Fibroblast of lung (primary cell): ENCODE measurements around the gene CSTB. TPM values are rescaled to one million over a fixed set of nuclear protein-coding genes. Genes with fewer than 3 reads are reported as not detected.

ENCODE experiments used
- DNase-seq, 2 donors: peaks; one replicate each; pipeline versions ENCODE4 v3.0.0 to v3.0.0-alpha.2; 2010; ENCODE audit warnings: low read depth in 2 of 2
- H2AFZ ChIP-seq: 2 replicates; pipeline ENCODE4 v1.5.1; 2012; ENCODE audit warnings: low read length, control low read depth, inconsistent platforms
- H3K27ac ChIP-seq: 2 replicates; pipeline ENCODE4 v1.5.1; 2011; ENCODE audit warnings: low read length, control low read depth; ENCODE audit not compliant: insufficient read depth
- H3K27me3 ChIP-seq: 2 replicates; pipeline ENCODE4 v1.5.1; 2011; ENCODE audit warnings: mild to moderate bottlenecking, low read length; ENCODE audit not compliant: control insufficient read depth, insufficient read depth
- H3K36me3 ChIP-seq: 2 replicates; pipeline ENCODE4 v1.5.1; 2011; ENCODE audit warnings: low read length; ENCODE audit not compliant: control insufficient read depth, insufficient read depth
- H3K4me1 ChIP-seq: 2 replicates; pipeline ENCODE4 v1.5.1; 2011; ENCODE audit warnings: low read length; ENCODE audit not compliant: control insufficient read depth, insufficient read depth; ENCODE audit errors: extremely low read depth
- H3K4me2 ChIP-seq: 2 replicates; pipeline ENCODE4 v1.5.1; 2011; ENCODE audit warnings: low read length, control low read depth; ENCODE audit not compliant: insufficient read depth; ENCODE audit errors: extremely low read depth
- H3K4me3 ChIP-seq, 4 experiments: fragments of 200-600 bp in 1 of 4; sonication (generic) in 1 of 4; replicated peaks in 1 of 4; 2 replicates each; pipeline ENCODE4 v1.5.1; 2011 to 2016; ENCODE audit warnings: low read length in 4 of 4, low read depth in 3 of 4, mild to moderate bottlenecking in 3 of 4, control low read depth in 2 of 4, inconsistent platforms in 1 of 4, mixed read lengths in 1 of 4; ENCODE audit not compliant: insufficient read depth in 1 of 4; ENCODE audit errors: control extremely low read depth in 1 of 4
- H3K79me2 ChIP-seq: 2 replicates; pipeline ENCODE4 v1.5.1; 2012; ENCODE audit warnings: mild to moderate bottlenecking, low read length, inconsistent platforms; ENCODE audit not compliant: control insufficient read depth, insufficient read depth
- H3K9ac ChIP-seq: 2 replicates; pipeline ENCODE4 v1.5.1; 2011; ENCODE audit warnings: mild to moderate bottlenecking, low read length, control low read depth; ENCODE audit not compliant: insufficient read depth
- H3K9me3 ChIP-seq: 2 replicates; pipeline ENCODE4 v1.5.1; 2012; ENCODE audit warnings: low read depth, low read length; ENCODE audit not compliant: control insufficient read depth, insufficient read depth
- H4K20me1 ChIP-seq: 2 replicates; pipeline ENCODE4 v1.5.1; 2011; ENCODE audit warnings: low read length; ENCODE audit not compliant: control insufficient read depth, insufficient read depth; ENCODE audit errors: extremely low read depth
- EZH2 ChIP-seq: IDR thresholded peaks from 2 replicates; pipeline ENCODE4 v1.5.1; 2012; ENCODE audit warnings: low read length, control low read depth, mild to moderate bottlenecking; ENCODE audit errors: missing control alignments
- polyA plus RNA-seq, 2 donors: library from polyadenylated mRNA; depleted of rRNA in 1 of 2; stranded (reverse) in 1 of 2; unstranded in 1 of 2; fragments of >200 nt; gene quantifications; 2 replicates each; pipeline ENCODE4 v1.2.1, GENCODE V29; 2011 to 2012; ENCODE audit warnings: missing spikeins in 1 of 2
- total RNA-seq: library from RNA; depleted of rRNA; stranded (reverse); fragments of >200 nt; gene quantifications from 2 replicates; pipeline ENCODE4 v1.2.1, GENCODE V29; 2014
- TF ChIP-seq, protein P1 (sequence below), 2 donors: IDR thresholded peaks in 1 of 2; conservative IDR thresholded peaks in 1 of 2; 1 replicate in 1 of 2; 2 replicates in 1 of 2; pipeline ENCODE4 v1.5.1; 2011 to 2012; ENCODE audit warnings: low read length in 2 of 2, control low read depth in 1 of 2, inconsistent platforms in 1 of 2, low read depth in 1 of 2, mild to moderate bottlenecking in 1 of 2

CSTB gene
- total and polyA plus RNA-seq, 2 donors (not counting 1 experiment from before 2014, with no cell fraction given) = 24.8 to 72.5 TPM

DNA sequence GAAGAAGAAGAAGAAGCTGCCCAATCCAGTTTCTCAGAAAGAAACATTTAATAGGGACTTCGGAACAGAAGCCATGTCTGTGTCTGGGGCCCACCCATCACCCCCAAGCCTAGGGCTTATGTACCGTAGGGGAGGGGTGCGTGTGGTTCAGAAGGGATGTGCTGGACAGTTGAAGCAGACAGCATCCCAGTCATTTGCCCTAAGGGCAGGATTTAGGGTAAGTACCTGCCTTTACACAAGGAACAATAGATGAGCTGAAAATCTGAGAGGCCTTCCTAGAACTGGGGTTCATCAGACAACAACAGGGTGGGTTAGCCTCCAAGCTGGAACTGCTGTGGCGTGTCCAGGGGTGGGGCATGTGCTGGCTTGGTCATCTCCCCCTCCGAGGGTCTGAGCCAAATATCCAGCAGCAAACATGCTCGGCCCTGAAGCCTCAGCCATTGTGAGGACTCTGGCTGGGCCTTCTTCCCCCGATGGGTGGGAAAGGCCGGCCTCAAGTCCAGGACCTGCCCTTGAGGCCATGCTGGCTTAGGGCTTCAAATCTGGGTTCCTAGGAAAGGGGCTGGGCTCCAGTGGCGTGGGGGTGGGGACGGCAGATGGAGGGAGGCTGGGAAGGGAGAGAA is 12.1 kb downstream of the CSTB start:
- no peaks in the 10 kb centered on the region for H3K79me2 ChIP-seq
- H3K4me1 ChIP-seq = peaks cover 9% of the 10 kb centered on the region

DNA sequence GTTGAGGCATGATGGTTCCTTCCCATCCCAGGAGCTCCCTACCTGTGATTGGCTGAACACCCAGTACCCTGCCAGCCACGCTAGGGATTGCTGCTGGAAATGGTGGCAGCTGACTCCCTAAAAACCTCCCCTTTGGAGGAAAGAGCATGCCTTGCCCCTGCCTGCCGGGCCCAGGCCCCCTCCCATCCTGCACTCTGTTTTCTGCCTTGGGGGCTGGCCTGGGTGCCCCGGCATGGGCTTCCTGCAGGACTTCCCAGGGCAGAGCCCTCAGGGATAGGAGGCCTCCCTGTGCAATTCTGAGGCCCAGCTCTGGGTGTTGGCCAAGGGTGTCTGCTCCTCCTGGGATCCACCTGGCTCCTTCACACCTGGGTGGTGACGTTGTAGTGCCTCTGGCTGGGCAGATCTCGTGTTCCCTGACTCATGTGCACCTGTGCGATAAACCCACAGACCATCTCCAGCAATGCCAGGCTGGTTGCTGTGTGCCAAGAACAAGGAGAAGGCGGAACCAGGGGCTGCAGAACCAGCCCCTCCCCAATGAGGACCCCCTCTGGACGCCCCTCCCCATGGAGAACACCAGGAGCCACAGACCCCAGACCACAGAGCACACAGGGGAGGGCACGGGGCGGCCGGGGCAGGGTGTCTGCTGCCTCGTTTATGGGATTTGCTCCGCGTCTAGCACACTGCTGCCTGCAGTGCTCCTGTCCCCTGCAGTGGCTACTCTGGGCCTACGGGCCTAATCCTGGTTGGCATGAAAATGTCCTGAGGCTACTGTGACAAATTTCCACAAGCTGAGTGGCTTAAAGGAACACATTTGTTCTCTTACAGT is 13.6 kb downstream of the CSTB start:
- no peak overlapping the region for H2AFZ ChIP-seq
- no peaks in the 10 kb centered on the region for H3K27me3 ChIP-seq
- no peaks in the 10 kb centered on the region for H4K20me1 ChIP-seq
- no peak for DNase-seq
- no peak overlapping the region for H3K4me2 ChIP-seq
- peaks cover 7% of the 10 kb centered on the region for H3K4me1 ChIP-seq
- peaks cover 16% of the 10 kb centered on the region for H3K36me3 ChIP-seq
- H3K9ac ChIP-seq = no peak overlapping the region
- H3K4me3 ChIP-seq = no peak overlapping the region
- H3K9me3 ChIP-seq = no peaks in the 10 kb centered on the region
- H3K27ac ChIP-seq = no peak overlapping the region
- TF ChIP-seq, protein P1, sequence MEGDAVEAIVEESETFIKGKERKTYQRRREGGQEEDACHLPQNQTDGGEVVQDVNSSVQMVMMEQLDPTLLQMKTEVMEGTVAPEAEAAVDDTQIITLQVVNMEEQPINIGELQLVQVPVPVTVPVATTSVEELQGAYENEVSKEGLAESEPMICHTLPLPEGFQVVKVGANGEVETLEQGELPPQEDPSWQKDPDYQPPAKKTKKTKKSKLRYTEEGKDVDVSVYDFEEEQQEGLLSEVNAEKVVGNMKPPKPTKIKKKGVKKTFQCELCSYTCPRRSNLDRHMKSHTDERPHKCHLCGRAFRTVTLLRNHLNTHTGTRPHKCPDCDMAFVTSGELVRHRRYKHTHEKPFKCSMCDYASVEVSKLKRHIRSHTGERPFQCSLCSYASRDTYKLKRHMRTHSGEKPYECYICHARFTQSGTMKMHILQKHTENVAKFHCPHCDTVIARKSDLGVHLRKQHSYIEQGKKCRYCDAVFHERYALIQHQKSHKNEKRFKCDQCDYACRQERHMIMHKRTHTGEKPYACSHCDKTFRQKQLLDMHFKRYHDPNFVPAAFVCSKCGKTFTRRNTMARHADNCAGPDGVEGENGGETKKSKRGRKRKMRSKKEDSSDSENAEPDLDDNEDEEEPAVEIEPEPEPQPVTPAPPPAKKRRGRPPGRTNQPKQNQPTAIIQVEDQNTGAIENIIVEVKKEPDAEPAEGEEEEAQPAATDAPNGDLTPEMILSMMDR (conservative IDR thresholded peaks at IDR 0.05 in 1 of 2, IDR thresholded peaks at IDR 0.05 in 1 of 2; ENCODE audit: low read depth in 1 of 2, low read length in 2 of 2) = no peak
- no peaks in the 10 kb centered on the region for H3K79me2 ChIP-seq

More for the DNA sequence above, 12.1 kb downstream of the CSTB start:
- TF ChIP-seq, protein P1 (conservative IDR thresholded peaks at IDR 0.05 in 1 of 2, IDR thresholded peaks at IDR 0.05 in 1 of 2; ENCODE audit: low read depth in 1 of 2, low read length in 2 of 2) = no peak
- no peak for TF ChIP-seq EZH2
- no peak for DNase-seq
- Histone ChIP-seq H3K9me3 (no peaks in the 10 kb centered on the region), H2AFZ (no peak overlapping the region), H3K9ac (no peak overlapping the region), H3K27ac (no peak overlapping the region), H3K4me3 (no peak overlapping the region), H3K4me2 (no peak overlapping the region), H3K27me3 (no peaks in the 10 kb centered on the region), H4K20me1 (no peaks in the 10 kb centered on the region), H3K36me3 (peaks cover 16% of the 10 kb centered on the region)

DNA sequence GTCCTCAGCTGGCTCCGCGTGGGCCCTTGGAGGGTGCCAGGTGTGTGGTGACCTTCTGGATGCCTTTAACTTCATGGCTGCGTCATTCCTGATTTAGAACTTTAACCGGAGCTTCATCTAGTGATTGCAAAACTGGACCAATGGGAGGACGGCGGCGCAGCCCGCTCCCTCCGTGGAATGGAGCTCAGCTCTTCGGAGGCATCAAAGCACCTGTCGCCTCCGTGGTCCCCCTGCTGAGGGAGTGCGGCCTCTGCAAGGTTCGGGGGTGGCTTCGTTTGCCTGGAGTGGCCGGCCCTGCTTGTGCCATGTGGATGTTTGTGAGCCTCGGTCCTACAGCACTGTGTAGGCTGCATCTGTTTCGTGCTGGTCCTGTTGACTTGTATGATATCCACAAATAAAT is 14.2 kb downstream of the CSTB start:
- H3K27ac ChIP-seq = no peak overlapping the region
- no peak overlapping the region for H3K9ac ChIP-seq
- TF ChIP-seq, protein P1 (conservative IDR thresholded peaks at IDR 0.05 in 1 of 2, IDR thresholded peaks at IDR 0.05 in 1 of 2; ENCODE audit: low read depth in 1 of 2, low read length in 2 of 2) = no peak
- TF ChIP-seq EZH2 = no peak
- H3K4me2 ChIP-seq = no peak overlapping the region
- peaks cover 7% of the 10 kb centered on the region for H3K4me1 ChIP-seq
- DNase-seq = no peak
- no peaks in the 10 kb centered on the region for H4K20me1 ChIP-seq
- H3K36me3 ChIP-seq = peaks cover 16% of the 10 kb centered on the region
- no peak overlapping the region for H3K4me3 ChIP-seq
- H3K9me3 ChIP-seq = no peaks in the 10 kb centered on the region
- H3K27me3 ChIP-seq = no peaks in the 10 kb centered on the region
- no peak overlapping the region for H2AFZ ChIP-seq
- H3K79me2 ChIP-seq = no peaks in the 10 kb centered on the region
